K562 (cell line): ENCODE data around the gene CYTH4. TPM values are rescaled to one million over a fixed set of nuclear protein-coding genes. Genes with fewer than 3 reads are reported as not detected.

Experiments
- BCOR ChIP-seq: fragments of 450-650 bp; IDR thresholded peaks from 2 replicates; pipeline ENCODE4 v1.6.1; 2016
- CBFA2T3 ChIP-seq: fragments of 450-650 bp; IDR thresholded peaks from 2 replicates; pipeline ENCODE4 v1.6.1; 2017
- CTBP1 ChIP-seq: fragments of 450-650 bp; IDR thresholded peaks from 2 replicates; pipeline ENCODE4 v1.6.1; 2016; ENCODE audit warnings: borderline replicate concordance
- EP300 ChIP-seq: IDR thresholded peaks from 2 replicates; pipeline ENCODE4 v1.6.1; 2012; ENCODE audit warnings: low read length, improper control_type of control experiment
- ETV1 ChIP-seq: fragments of 450-650 bp; conservative IDR thresholded peaks from 2 replicates; pipeline ENCODE4 v1.6.1; 2016; ENCODE audit warnings: missing genetic modification characterization, control low read depth, low read depth, missing compliant biosample characterization
- ETV5 ChIP-seq: sonication (generic); formaldehyde crosslinking; IDR thresholded peaks from 2 replicates; pipeline ENCODE4 v1.4.0; 2020; ENCODE audit warnings: low read depth, mild to moderate bottlenecking, missing genetic modification reagents
- FIP1L1 ChIP-seq: fragments of 200-400 bp; formaldehyde crosslinking; IDR thresholded peaks from 2 replicates; pipeline ENCODE4 v1.6.1; 2018; ENCODE audit warnings: mild to moderate bottlenecking, low read depth, low read length; ENCODE audit not compliant: poor library complexity, severe bottlenecking
- MAZ ChIP-seq, 2 experiments: fragments of 450-650 bp in 1 of 2; sonication (generic) in 1 of 2; formaldehyde crosslinking; IDR thresholded peaks in 1 of 2; conservative IDR thresholded peaks in 1 of 2; 2 replicates each; pipeline versions ENCODE4 v1.4.0 to v1.5.0; 2020; ENCODE audit warnings: mild to moderate bottlenecking in 1 of 2, missing genetic modification reagents in 1 of 2
- MTA3 ChIP-seq: fragments of 450-650 bp; formaldehyde crosslinking; IDR thresholded peaks from 2 replicates; pipeline ENCODE4 v1.6.1; 2017; ENCODE audit warnings: mild to moderate bottlenecking, borderline replicate concordance
- NFIC ChIP-seq: fragments of 450-650 bp; IDR thresholded peaks from 2 replicates; pipeline ENCODE4 v1.6.1; 2017; ENCODE audit warnings: mild to moderate bottlenecking, inconsistent platforms
- NRF1 ChIP-seq, 2 experiments: fragments of 450-650 bp; IDR thresholded peaks in 1 of 2; conservative IDR thresholded peaks in 1 of 2; 2 replicates each; pipeline ENCODE4 v1.6.1; 2014; ENCODE audit warnings: mild to moderate bottlenecking in 2 of 2
- RCOR1 ChIP-seq, 2 experiments: IDR thresholded peaks; 2 replicates each; pipeline ENCODE4 v1.6.1; 2012; ENCODE audit warnings: low read depth in 2 of 2, low read length in 2 of 2, borderline replicate concordance in 1 of 2, improper control_type of control experiment in 1 of 2
- SMAD4 ChIP-seq: fragments of 250-450 bp; sonication (Bioruptor Pico); conservative IDR thresholded peaks from 2 replicates; pipeline ENCODE4 v1.8.0; 2021; ENCODE audit warnings: inconsistent platforms, mild to moderate bottlenecking, moderate library complexity
- TAF1 ChIP-seq: IDR thresholded peaks from 2 replicates; pipeline ENCODE4 v1.6.1; 2011; ENCODE audit warnings: mild to moderate bottlenecking, low read length, moderate library complexity; ENCODE audit not compliant: insufficient read depth, control insufficient read depth, severe bottlenecking; ENCODE audit errors: extremely low read depth
- TAF9B ChIP-seq: fragments of 450-650 bp; IDR thresholded peaks from 2 replicates; pipeline ENCODE4 v1.6.1; 2018; ENCODE audit warnings: mild to moderate bottlenecking; ENCODE audit not compliant: partially characterized antibody
- ZKSCAN8 ChIP-seq: fragments of 200-800 bp; sonication (Bioruptor generic); IDR thresholded peaks from 2 replicates; pipeline ENCODE4 v1.6.1; 2016; ENCODE audit warnings: missing genetic modification characterization, missing compliant biosample characterization
- ZNF121 ChIP-seq: sonication (generic); formaldehyde crosslinking; conservative IDR thresholded peaks from 2 replicates; pipeline ENCODE4 v1.8.0; 2022; ENCODE audit warnings: missing genetic modification reagents
- ZNF184 ChIP-seq: sonication (generic); formaldehyde crosslinking; IDR thresholded peaks from 2 replicates; pipeline ENCODE4 v1.5.0; 2020; ENCODE audit warnings: missing genetic modification reagents
- ZNF212 ChIP-seq: fragments of 450-650 bp; formaldehyde crosslinking; IDR thresholded peaks from 2 replicates; pipeline ENCODE4 v1.4.0; 2020; ENCODE audit warnings: mild to moderate bottlenecking
- ZNF263 ChIP-seq: sonication (generic); formaldehyde crosslinking; IDR thresholded peaks from 2 replicates; pipeline ENCODE4 v1.8.0; 2022; ENCODE audit warnings: mild to moderate bottlenecking, missing genetic modification reagents, borderline replicate concordance
- polyA plus RNA-seq, 8 experiments: library from polyadenylated mRNA; depleted of rRNA in 4 of 8; stranded (reverse) in 5 of 8; unstranded in 3 of 8; fragments of >200 nt; fragmentation: Nextera tagmentation in 2 of 8; fragmentation: Illumina TruSeq in 1 of 8; extraction: Ambion mirVana in 2 of 8; extraction: Trizol in 1 of 8; gene quantifications; 2 replicates each; pipeline versions ENCODE4 v1.2.1 to v1.2.3, GENCODE V29; 2011 to 2014; ENCODE audit warnings: inconsistent platforms in 1 of 8, missing spikeins in 1 of 8
- total RNA-seq, 7 experiments: library from RNA; depleted of rRNA in 6 of 7; stranded (reverse); fragments of >200 nt in 6 of 7; fragmentation: Illumina TruSeq in 2 of 7; extraction: Trizol in 2 of 7; gene quantifications; 2 replicates each; pipeline versions ENCODE4 v1.2.1 to v1.2.3, GENCODE V29; 2011 to 2021; ENCODE audit warnings: low replicate concordance in 1 of 7
- TF ChIP-seq, protein P1 (sequence below), 2 experiments: IDR thresholded peaks; 2 replicates each; pipeline ENCODE4 v1.6.1; 2012; ENCODE audit warnings: improper control_type of control experiment in 2 of 2, low read depth in 2 of 2, low read length in 2 of 2, borderline replicate concordance in 1 of 2
- TF ChIP-seq, protein P2 (sequence below): sonication (generic); formaldehyde crosslinking; IDR thresholded peaks from 2 replicates; pipeline ENCODE4 v1.8.0; 2023; ENCODE audit warnings: mild to moderate bottlenecking, missing genetic modification reagents
- TF ChIP-seq, protein P3 (sequence below): conservative IDR thresholded peaks from 2 replicates; pipeline ENCODE4 v1.6.1; 2011; ENCODE audit warnings: low read depth, mild to moderate bottlenecking, low read length; ENCODE audit not compliant: control insufficient read depth

The CYTH4 gene
- total and polyA plus RNA-seq, 9 of the 15 experiments (the other 6 are each of a cell fraction or from before 2014, with no cell fraction given): 0.03 to 2.0 (median 0.61) TPM; not detected in 1

DNA sequence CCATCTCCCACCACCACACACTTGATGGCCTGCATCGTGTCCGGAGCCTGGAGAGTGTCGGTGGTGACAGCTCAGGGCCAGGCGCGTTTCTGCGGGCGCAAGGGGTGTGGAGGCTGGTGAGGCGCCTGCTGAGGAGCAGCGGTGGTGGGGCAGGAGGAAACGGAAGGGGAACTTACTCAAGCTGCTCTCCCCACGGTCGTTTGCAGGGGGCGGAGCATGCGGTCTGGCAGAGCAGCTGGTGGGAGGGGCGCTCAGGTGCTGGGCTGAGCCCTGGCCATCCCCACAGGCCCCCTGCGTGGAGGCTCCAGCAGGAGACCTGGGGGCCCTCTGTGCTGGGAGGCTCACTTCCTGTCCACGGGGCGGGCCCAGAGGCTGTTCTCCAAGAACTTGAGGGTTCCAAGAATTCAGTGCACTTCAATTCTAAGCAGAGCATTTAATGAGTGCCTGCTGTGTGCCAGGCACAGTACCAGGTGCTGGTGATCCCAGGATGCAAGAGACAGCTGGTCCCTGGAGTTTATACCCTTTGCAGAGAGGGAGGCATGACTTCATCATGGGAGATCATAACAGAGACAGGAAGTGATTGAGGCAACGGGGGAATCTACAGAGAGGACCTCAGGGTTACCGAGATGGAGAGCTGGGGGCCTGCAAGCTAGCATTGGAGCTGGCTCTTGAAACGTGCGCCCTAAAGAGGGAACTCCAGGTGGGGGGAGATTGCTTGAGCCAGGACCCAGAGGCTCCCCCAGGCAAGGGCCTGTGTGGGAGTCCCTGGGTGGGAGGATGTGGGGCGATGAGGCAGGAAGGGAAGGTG, 38.0 kb upstream of the CYTH4 start, which contains the start of gene RAC2 (continued):
- TF ChIP-seq NRF1 (conservative IDR thresholded peaks at IDR 0.05 in 1 of 2, IDR thresholded peaks at IDR 0.05 in 1 of 2) (peak; percentile 75 to 78), ZNF212 (CRISPR knock-in tag) (no peak), ZNF121 (CRISPR knock-in tag) (no peak), RCOR1 (IDR thresholded peaks at IDR 0.05; ENCODE audit: borderline replicate concordance in 1 of 2, low read depth in 2 of 2, low read length in 2 of 2) (peak in 1 of 2 experiments; percentile 68; a peak in 2 of 4 replicates), ETV1 (tag) (peak; percentile 55), TAF1 (peak; percentile 50), NFIC (peak; percentile 36), BCOR (peak; percentile 76), SMAD4 (CRISPR knock-in tag) (0 out of 2 replicates have a peak, but pooled peaks have one; percentile 20), ZNF184 (CRISPR knock-in tag) (no peak), ZKSCAN8 (CRISPR knock-in tag) (peak; percentile 100), FIP1L1 (no peak), CBFA2T3 (peak; percentile 37; the same call in 1 of the 2 replicates), MAZ (CRISPR knock-in tag; conservative IDR thresholded peaks at IDR 0.05 in 1 of 2, IDR thresholded peaks at IDR 0.05 in 1 of 2) (peak; percentile 49 to 87; a peak in 3 of 4 replicates), MTA3 (0 out of 2 replicates have a peak, but pooled peaks have one; percentile 14), EP300 (0 out of 2 replicates have a peak, but pooled peaks have one; percentile 10), CTBP1 (peak; percentile 61; the same call in 1 of the 2 replicates), ETV5 (CRISPR knock-in tag) (peak; percentile 77), ZNF263 (CRISPR knock-in tag) (0 out of 2 replicates have a peak, but pooled peaks have one; percentile 26), TAF9B (peak; percentile 52)
- TF ChIP-seq, protein P1, sequence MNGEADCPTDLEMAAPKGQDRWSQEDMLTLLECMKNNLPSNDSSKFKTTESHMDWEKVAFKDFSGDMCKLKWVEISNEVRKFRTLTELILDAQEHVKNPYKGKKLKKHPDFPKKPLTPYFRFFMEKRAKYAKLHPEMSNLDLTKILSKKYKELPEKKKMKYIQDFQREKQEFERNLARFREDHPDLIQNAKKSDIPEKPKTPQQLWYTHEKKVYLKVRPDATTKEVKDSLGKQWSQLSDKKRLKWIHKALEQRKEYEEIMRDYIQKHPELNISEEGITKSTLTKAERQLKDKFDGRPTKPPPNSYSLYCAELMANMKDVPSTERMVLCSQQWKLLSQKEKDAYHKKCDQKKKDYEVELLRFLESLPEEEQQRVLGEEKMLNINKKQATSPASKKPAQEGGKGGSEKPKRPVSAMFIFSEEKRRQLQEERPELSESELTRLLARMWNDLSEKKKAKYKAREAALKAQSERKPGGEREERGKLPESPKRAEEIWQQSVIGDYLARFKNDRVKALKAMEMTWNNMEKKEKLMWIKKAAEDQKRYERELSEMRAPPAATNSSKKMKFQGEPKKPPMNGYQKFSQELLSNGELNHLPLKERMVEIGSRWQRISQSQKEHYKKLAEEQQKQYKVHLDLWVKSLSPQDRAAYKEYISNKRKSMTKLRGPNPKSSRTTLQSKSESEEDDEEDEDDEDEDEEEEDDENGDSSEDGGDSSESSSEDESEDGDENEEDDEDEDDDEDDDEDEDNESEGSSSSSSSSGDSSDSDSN (IDR thresholded peaks at IDR 0.05; ENCODE audit: borderline replicate concordance in 1 of 2, low read depth in 2 of 2, low read length in 2 of 2): peak in 1 of 2 experiments; percentile 74; a peak in 1 of 4 replicates
- TF ChIP-seq, protein P2, sequence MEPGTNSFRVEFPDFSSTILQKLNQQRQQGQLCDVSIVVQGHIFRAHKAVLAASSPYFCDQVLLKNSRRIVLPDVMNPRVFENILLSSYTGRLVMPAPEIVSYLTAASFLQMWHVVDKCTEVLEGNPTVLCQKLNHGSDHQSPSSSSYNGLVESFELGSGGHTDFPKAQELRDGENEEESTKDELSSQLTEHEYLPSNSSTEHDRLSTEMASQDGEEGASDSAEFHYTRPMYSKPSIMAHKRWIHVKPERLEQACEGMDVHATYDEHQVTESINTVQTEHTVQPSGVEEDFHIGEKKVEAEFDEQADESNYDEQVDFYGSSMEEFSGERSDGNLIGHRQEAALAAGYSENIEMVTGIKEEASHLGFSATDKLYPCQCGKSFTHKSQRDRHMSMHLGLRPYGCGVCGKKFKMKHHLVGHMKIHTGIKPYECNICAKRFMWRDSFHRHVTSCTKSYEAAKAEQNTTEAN: no peak
- TF ChIP-seq, protein P3, sequence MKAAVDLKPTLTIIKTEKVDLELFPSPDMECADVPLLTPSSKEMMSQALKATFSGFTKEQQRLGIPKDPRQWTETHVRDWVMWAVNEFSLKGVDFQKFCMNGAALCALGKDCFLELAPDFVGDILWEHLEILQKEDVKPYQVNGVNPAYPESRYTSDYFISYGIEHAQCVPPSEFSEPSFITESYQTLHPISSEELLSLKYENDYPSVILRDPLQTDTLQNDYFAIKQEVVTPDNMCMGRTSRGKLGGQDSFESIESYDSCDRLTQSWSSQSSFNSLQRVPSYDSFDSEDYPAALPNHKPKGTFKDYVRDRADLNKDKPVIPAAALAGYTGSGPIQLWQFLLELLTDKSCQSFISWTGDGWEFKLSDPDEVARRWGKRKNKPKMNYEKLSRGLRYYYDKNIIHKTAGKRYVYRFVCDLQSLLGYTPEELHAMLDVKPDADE: 0 out of 2 replicates have a peak, but pooled peaks have one; percentile 53
